HepG2 (cell line): Measurements from ENCODE around the gene SMYD1. TPM values are rescaled to one million over a fixed set of nuclear protein-coding genes. Genes with fewer than 3 reads are reported as not detected.
A peak's percentile ranks its signal among the peaks of the same experiment; 100 is the strongest.

ENCODE experiments used
- ARID4A ChIP-seq: sonication (generic); formaldehyde crosslinking; IDR thresholded peaks from 2 replicates; pipeline ENCODE4 v1.5.0; 2020; ENCODE audit warnings: mild to moderate bottlenecking, missing genetic modification reagents, borderline replicate concordance
- HES4 ChIP-seq: sonication (generic); formaldehyde crosslinking; IDR thresholded peaks from 2 replicates; pipeline ENCODE4 v1.9.0; 2021; ENCODE audit warnings: mild to moderate bottlenecking, missing genetic modification reagents, borderline replicate concordance
- KLF9 ChIP-seq: IDR thresholded peaks from 2 replicates; pipeline ENCODE4 v1.6.1; 2016; ENCODE audit warnings: low read depth
- MAFF ChIP-seq: IDR thresholded peaks from 2 replicates; pipeline ENCODE4 v1.6.1; 2011; ENCODE audit warnings: low read depth, low read length, improper control_type of control experiment
- RCOR2 ChIP-seq: IDR thresholded peaks from 2 replicates; pipeline ENCODE4 v1.6.1; 2016; ENCODE audit warnings: missing biosample characterization, missing genetic modification reagents
- YEATS2 ChIP-seq: sonication (generic); formaldehyde crosslinking; IDR thresholded peaks from 2 replicates; pipeline ENCODE4 v1.4.0; 2020; ENCODE audit warnings: missing genetic modification reagents, borderline replicate concordance
- YEATS4 ChIP-seq: sonication (generic); formaldehyde crosslinking; IDR thresholded peaks from 2 replicates; pipeline ENCODE4 v1.4.0; 2020; ENCODE audit warnings: missing genetic modification reagents, borderline replicate concordance
- ZEB1 ChIP-seq: IDR thresholded peaks from 2 replicates; pipeline ENCODE4 v1.6.1; 2012; ENCODE audit warnings: mild to moderate bottlenecking, low read depth, inconsistent platforms; ENCODE audit not compliant: insufficient replicate concordance
- ZFP36 ChIP-seq: fragments of 150-350 bp; IDR thresholded peaks from 2 replicates; pipeline ENCODE4 v1.6.1; 2018; ENCODE audit warnings: borderline replicate concordance, low read length, low read depth; ENCODE audit not compliant: partially characterized antibody
- ZGPAT ChIP-seq: IDR thresholded peaks from 2 replicates; pipeline ENCODE4 v1.6.1; 2016; ENCODE audit warnings: mild to moderate bottlenecking
- ZMYM4 ChIP-seq: sonication (generic); formaldehyde crosslinking; IDR thresholded peaks from 2 replicates; pipeline ENCODE4 v1.8.1; 2023; ENCODE audit warnings: mild to moderate bottlenecking, missing genetic modification reagents
- ZNF121 ChIP-seq: sonication (generic); formaldehyde crosslinking; IDR thresholded peaks from 2 replicates; pipeline ENCODE4 v1.5.0; 2020; ENCODE audit warnings: mild to moderate bottlenecking, missing genetic modification reagents
- ZNF609 ChIP-seq: sonication (generic); formaldehyde crosslinking; IDR thresholded peaks from 2 replicates; pipeline ENCODE4 v1.4.0; 2020; ENCODE audit warnings: mild to moderate bottlenecking, missing genetic modification reagents, borderline replicate concordance
- ZNF724P ChIP-seq: sonication (generic); formaldehyde crosslinking; IDR thresholded peaks from 2 replicates; pipeline ENCODE4 v1.8.0; 2022; ENCODE audit warnings: missing genetic modification reagents, borderline replicate concordance
- polyA plus RNA-seq, 8 experiments: library from polyadenylated mRNA; depleted of rRNA in 3 of 8; stranded (reverse) in 7 of 8; unstranded in 1 of 8; fragments of >200 nt; fragmentation: Illumina TruSeq in 4 of 8; extraction: Trizol in 4 of 8; gene quantifications; 2 replicates each; pipeline versions ENCODE4 v1.2.1 to v1.2.3, GENCODE V29; 2011 to 2016; ENCODE audit warnings: low read depth in 4 of 8, missing spikeins in 1 of 8, mixed read lengths in 1 of 8; ENCODE audit not compliant: insufficient read depth in 1 of 8
- total RNA-seq, 5 experiments: library from RNA; depleted of rRNA; stranded (reverse); fragments of >200 nt; fragmentation: Illumina TruSeq; extraction: Trizol; gene quantifications; 2 replicates each; pipeline ENCODE4 v1.2.3, GENCODE V29; 2016; ENCODE audit warnings: low read depth in 1 of 5
- TF ChIP-seq, protein P1 (sequence below): sonication (generic); formaldehyde crosslinking; IDR thresholded peaks from 2 replicates; pipeline ENCODE4 v1.5.1; 2020; ENCODE audit warnings: mild to moderate bottlenecking, moderate library complexity, missing genetic modification reagents

SMYD1 gene
- total and polyA plus RNA-seq, 2 of the 13 experiments (the other 11 are each of a cell fraction or from before 2014, with no cell fraction given) = not detected

- TF ChIP-seq ZGPAT (CRISPR knock-in tag) (no peak), ZNF724P (CRISPR knock-in tag) (0 out of 2 replicates have a peak, but pooled peaks have one; percentile 66), ZMYM4 (CRISPR knock-in tag) (0 out of 2 replicates have a peak, but pooled peaks have one; percentile 5), YEATS2 (CRISPR knock-in tag) (no peak), ZNF121 (CRISPR knock-in tag) (no peak; the same call in 1 of the 2 replicates), ZFP36 (no peak), HES4 (peak; percentile 42; the same call in 1 of the 2 replicates), MAFF (no peak), RCOR2 (CRISPR knock-in tag) (no peak), ZEB1 (no peak), ARID4A (CRISPR knock-in tag) (no peak), ZNF609 (CRISPR knock-in tag) (no peak), YEATS4 (no peak; the same call in 1 of the 2 replicates), KLF9 (CRISPR knock-in tag) (no peak)
- TF ChIP-seq, protein P1, sequence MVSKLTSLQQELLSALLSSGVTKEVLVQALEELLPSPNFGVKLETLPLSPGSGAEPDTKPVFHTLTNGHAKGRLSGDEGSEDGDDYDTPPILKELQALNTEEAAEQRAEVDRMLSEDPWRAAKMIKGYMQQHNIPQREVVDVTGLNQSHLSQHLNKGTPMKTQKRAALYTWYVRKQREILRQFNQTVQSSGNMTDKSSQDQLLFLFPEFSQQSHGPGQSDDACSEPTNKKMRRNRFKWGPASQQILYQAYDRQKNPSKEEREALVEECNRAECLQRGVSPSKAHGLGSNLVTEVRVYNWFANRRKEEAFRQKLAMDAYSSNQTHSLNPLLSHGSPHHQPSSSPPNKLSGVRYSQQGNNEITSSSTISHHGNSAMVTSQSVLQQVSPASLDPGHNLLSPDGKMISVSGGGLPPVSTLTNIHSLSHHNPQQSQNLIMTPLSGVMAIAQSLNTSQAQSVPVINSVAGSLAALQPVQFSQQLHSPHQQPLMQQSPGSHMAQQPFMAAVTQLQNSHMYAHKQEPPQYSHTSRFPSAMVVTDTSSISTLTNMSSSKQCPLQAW = peak; percentile 44; the same call in 1 of the 2 replicates
Measured at GRCh38 chr2:88126772-88127637, 59.4 kb downstream of the SMYD1 start (continued).
